GM10248 (cell line): ENCODE measurements around the gene CHCHD6.
A peak's percentile ranks its signal among the peaks of the same experiment; 100 is the strongest.

ENCODE experiments used
- CTCF ChIA-PET: fragments of 300-600 bp; sonication (Branson Sonifier 250); formaldehyde crosslinking; extraction: SDS; loops from one replicate; lab custom pipeline; 2021; ENCODE audit warnings: antibody characterized with exemption; lab: Yijun Ruan, JAX
- POLR2A ChIA-PET: fragments of 350-650 bp; sonication (Branson Sonifier 250); formaldehyde crosslinking; extraction: SDS; loops from one replicate; lab custom pipeline; 2020; ENCODE audit warnings: antibody characterized with exemption; lab: Yijun Ruan, JAX
- DNase-seq: peaks from one replicate; pipeline ENCODE4 v3.0.0; 2012; ENCODE audit errors: extremely low spot score
- CTCF ChIP-seq: IDR thresholded peaks from 2 replicates; pipeline ENCODE4 v1.5.1; 2012; ENCODE audit warnings: mild to moderate bottlenecking, low read depth; ENCODE audit errors: extremely low read depth, missing control alignments, control extremely low read depth

CHCHD6 gene

DNA sequence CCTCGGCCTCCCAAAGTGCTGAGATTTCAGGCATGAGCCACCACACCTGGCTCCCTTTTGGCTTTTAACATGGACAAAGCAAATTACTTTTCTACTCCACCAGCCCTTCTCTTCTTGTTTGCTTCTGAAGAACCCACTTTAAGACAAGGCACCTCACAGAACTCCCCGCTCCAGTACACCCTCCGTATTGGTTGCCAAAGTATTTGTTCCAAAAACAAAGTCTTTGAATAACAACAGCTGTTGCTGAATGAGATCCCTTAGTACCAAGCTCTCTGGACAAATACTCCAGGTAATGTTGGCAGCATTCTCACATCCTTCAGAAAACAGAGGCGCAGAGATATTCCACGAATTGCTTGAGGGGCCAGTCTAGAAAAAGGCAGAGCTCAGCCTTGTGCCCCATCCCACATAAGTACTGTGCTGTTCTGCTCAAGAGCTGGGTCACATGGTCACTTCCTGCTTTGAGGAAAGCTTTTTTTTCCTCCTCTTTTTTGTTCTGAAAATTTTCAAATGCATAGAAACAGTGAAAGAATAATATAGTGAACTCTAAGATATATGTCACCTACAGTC lies 7.3 kb upstream of the CHCHD6 start:
- CTCF ChIA-PET = interaction anchor here (1.0 to 6.6 kb wide), 5 partner anchors 13 to 883 kb away, joined by 3 to 32 read pairs (median 4); no protein-coding TSS in a partner anchor

GRCh38 chr3:126699011-126699410 lies 5.0 kb upstream of the CHCHD6 start:
- CTCF ChIA-PET = interaction anchor here (1.3 kb wide), 1 partner anchor 12 kb away, joined by 3 read pairs; no protein-coding TSS in a partner anchor
- no peak for TF ChIP-seq CTCF
- POLR2A ChIA-PET = no interaction called here
- no peak for DNase-seq

More for the DNA sequence above, 7.3 kb upstream of the CHCHD6 start:
- no peak for TF ChIP-seq CTCF
- DNase-seq = no peak
- POLR2A ChIA-PET = no interaction called here

DNA sequence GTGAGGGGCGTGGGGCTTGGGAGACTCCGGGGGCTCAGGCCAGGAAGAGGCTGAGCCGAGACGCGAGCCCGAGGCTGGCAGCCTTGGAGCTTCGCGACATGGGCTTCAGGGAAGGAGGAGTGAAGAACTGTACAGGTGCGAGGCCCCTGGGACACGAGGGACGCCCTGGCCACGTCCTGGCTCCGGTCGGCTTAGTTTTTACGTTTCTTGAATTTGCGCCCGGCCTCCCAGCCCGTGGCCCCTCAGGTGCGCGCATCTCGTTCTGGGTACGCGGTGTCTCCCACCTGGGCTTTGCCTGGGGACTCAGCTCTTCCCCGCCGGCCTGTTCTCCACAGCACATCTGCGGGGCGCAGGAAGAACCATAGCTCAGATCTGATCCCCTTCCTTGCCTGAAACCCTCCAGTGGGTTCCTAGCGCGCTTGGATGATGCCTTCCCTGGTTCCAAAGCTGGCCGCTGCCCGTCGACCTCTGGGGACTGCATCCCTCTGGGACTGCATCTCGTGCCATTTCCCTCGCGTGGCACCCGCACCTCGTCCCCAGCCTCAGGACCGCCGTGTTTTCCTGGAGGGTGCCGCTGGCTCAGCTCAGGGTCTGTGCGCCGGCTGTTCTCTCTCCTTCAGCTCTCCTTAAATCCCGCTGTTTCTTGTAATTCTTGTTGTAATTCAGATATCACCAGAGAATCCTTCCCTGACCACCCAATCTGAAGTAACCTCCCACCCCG lies 614 bp downstream of the CHCHD6 start:
- ChIA-PET POLR2A (no interaction called here), CTCF (interaction anchor here (0.7 to 2.4 kb wide), 11 partner anchors 9 to 871 kb away, joined by 3 to 9 read pairs (median 3); no protein-coding TSS in a partner anchor)
- TF ChIP-seq CTCF = no peak
- DNase-seq = no peak

DNA sequence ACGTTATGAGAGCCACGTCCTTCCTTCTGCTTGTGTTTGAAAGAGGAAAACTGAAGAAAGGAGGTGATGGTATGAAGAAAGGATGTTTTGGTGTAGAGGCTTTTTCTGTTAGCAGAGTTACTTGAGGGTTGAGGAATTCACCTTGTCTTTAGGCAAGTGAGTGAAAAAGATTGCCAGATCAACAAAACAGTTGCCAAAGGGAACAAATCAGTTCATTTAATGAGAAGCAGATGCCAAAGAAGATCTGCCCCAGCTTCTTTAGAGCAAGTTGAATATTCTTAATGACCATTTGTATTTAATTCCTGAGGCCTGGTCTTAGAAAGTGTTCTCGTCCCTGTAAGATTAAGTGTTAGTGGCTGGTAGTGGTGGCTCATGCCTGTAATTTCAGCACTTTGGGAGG lies 2.6 kb downstream of the CHCHD6 start:
- POLR2A ChIA-PET = no interaction called here
- no peak for TF ChIP-seq CTCF
- CTCF ChIA-PET = interaction anchor here (1.5 to 2.4 kb wide), 4 partner anchors 9 to 28 kb away, joined by 4 to 9 read pairs (median 4); no protein-coding TSS in a partner anchor
- DNase-seq = peak; percentile 1

DNA sequence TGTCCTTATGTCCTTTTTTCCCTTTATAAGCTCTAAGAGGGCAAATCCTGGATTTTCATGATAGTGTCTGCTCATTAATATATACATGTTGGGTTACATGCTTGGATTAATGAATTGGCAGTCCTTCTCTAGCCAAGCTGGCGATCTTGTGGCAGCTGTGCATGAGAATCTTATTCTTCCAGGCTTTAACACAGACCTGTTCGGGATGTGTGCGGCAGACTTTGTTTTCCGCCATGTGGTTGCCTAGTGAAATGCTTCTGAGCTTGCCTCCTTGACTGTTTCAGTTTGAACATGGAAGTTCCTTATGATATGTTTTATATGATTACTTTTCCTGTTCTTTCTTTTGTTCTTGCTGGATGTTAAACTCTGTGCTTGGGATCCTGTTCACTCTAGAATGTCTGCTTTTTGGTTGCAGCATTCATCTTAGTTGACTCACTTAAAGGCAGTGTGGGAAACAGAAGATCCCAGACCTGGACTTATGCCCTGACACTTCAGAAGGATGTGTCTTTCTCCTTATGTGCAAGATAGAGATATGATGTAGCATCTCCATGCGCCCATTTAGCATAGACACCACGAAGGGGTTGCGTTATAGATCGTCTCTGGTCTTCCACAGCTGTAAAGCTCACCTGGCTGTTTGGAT lies 7.2 kb downstream of the CHCHD6 start:
- ChIA-PET POLR2A (no interaction called here), CTCF (interaction anchor here (1.2 kb wide), 1 partner anchor 12 kb away, joined by 3 read pairs; no protein-coding TSS in a partner anchor)
- no peak for TF ChIP-seq CTCF
- DNase-seq = no peak

- POLR2A ChIA-PET = no interaction called here
- no peak for TF ChIP-seq CTCF
- peak; percentile 2 for DNase-seq
- CTCF ChIA-PET = interaction anchor here (1.1 to 1.6 kb wide), 2 partner anchors 8 to 34 kb away, joined by 3 to 5 read pairs; no protein-coding TSS in a partner anchor
Observed at GRCh38 chr3:126713199-126713598, 9.2 kb downstream of the CHCHD6 start.
